Activated T-helper 1 cell treated with anti-CD3 and anti-CD28 coated beads, Interleukin-2, amount 50 U/mL, for 16 hours (primary cell): ENCODE measurements around the gene MRLN.

Experiments used
- DNase-seq, 2 donors: peaks; one replicate each; pipeline ENCODE4 v3.0.0-alpha.2; 2020; ENCODE audit warnings: low read depth in 1 of 2, low spot score in 1 of 2

The MRLN gene

GRCh38 chr10:59706851-59707797 is 46.1 kb downstream of the MRLN start:
- no peak for DNase-seq

- DNase-seq: no peak
Measured at GRCh38 chr10:59705931-59706330, 47.3 kb downstream of the MRLN start.

GRCh38 chr10:59704630-59705029 is 48.6 kb downstream of the MRLN start:
- no peak for DNase-seq

- DNase-seq: no peak
Measured at GRCh38 chr10:59702347-59702746, 50.9 kb downstream of the MRLN start.

- DNase-seq: no peak
Measured at GRCh38 chr10:59700709-59701108, 52.5 kb downstream of the MRLN start.

- no peak for DNase-seq
Measured at GRCh38 chr10:59698326-59698725, 54.9 kb downstream of the MRLN start.

- DNase-seq: no peak
Measured at GRCh38 chr10:59695637-59696036, 57.6 kb downstream of the MRLN start.

- DNase-seq: no peak
Measured at GRCh38 chr10:59694936-59695335, 58.3 kb downstream of the MRLN start.

DNA sequence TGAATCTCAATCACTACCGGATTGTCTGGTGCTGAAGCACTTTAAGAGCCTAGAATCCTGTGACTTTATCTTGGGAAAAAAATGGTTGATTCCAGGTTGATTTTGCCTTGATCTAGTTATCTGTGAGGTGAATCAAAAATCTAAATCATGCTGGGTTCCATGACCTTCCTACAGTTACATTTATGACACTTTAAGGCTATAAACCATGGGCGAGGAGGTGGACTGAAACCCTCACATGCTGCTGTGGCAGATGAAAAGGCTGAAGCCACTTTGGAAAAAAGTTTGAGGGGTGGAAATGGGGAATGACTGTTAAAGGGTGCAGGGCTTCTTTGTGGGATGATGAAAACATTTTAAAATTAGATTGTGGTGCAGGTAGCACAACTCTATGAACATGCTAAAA is 61.1 kb downstream of the MRLN start:
- DNase-seq: no peak

DNA sequence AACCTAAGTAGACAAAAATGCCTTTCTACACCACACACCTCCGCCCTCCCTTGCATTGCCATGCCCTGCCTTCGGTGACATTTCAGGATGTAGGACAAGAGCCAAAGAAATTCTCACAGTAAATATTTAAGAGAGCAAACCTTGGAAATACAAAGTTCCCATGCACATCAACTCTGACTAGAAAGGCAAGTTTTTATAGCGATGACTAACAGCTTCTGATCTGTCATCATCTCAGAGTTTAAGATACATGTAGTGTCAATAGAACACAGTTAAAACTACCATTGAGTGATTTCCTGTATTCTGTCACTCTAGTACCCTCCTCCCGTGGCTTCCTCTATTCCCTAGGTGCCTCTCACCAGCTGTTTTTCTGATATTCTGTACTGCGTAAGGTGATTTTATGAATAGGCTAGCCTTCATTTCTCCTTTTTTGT is 64.3 kb downstream of the MRLN start:
- DNase-seq: no peak

- no peak for DNase-seq
Measured at GRCh38 chr10:59687657-59688056, 65.6 kb downstream of the MRLN start.
